DND-41 (cell line): ENCODE data around the gene CLDN15.
A peak's percentile ranks its signal among the peaks of the same experiment; 100 is the strongest.

Experiments used
- ATAC-seq: fragments of 200-7000 bp; cut with Tn5 transposase; 3 replicates; pipeline ENCODE4 v1.9.1; 2021; ENCODE audit warnings: low read depth; ENCODE audit not compliant: insufficient read depth
- DNase-seq: peaks from one replicate; pipeline ENCODE4 v3.0.0-alpha.2; 2020
- H2AFZ ChIP-seq: 2 replicates; pipeline ENCODE4 v1.6.0; 2012; ENCODE audit warnings: low read depth, low read length
- H3K27ac ChIP-seq: 2 replicates; pipeline ENCODE4 v1.5.1; 2012; ENCODE audit warnings: low read length, inconsistent platforms
- H3K27me3 ChIP-seq: fragments of 200-600 bp; sonication (generic); 2 replicates; pipeline ENCODE4 v1.6.0; 2012; ENCODE audit warnings: low read length, mild to moderate bottlenecking, inconsistent platforms; ENCODE audit not compliant: insufficient read depth, poor library complexity
- H3K36me3 ChIP-seq: 2 replicates; pipeline ENCODE4 v1.5.1; 2012; ENCODE audit warnings: low read length, inconsistent platforms; ENCODE audit not compliant: insufficient read depth
- H3K4me1 ChIP-seq: 2 replicates; pipeline ENCODE4 v1.5.1; 2012; ENCODE audit warnings: mild to moderate bottlenecking, low read length; ENCODE audit not compliant: insufficient read depth
- H3K4me2 ChIP-seq: 2 replicates; pipeline ENCODE4 v1.6.0; 2012; ENCODE audit warnings: mild to moderate bottlenecking, moderate library complexity, low read length, inconsistent platforms; ENCODE audit not compliant: insufficient read depth
- H3K4me3 ChIP-seq, 2 experiments: fragments of 200-600 bp in 1 of 2; shearing (Covaris generic) in 1 of 2; 2 replicates each; pipeline ENCODE4 v1.5.1; 2012 to 2016; ENCODE audit warnings: inconsistent platforms in 2 of 2, low read length in 2 of 2, mild to moderate bottlenecking in 2 of 2, low read depth in 1 of 2, moderate library complexity in 1 of 2
- H3K79me2 ChIP-seq: 2 replicates; pipeline ENCODE4 v1.6.0; 2012; ENCODE audit warnings: low read length, inconsistent platforms; ENCODE audit not compliant: insufficient read depth
- H3K9ac ChIP-seq: 2 replicates; pipeline ENCODE4 v1.6.0; 2012; ENCODE audit warnings: low read depth, mild to moderate bottlenecking, inconsistent platforms, low read length, moderate library complexity
- H3K9me3 ChIP-seq: 2 replicates; pipeline ENCODE4 v1.5.1; 2012; ENCODE audit warnings: low read length, moderate library complexity, mild to moderate bottlenecking, inconsistent platforms; ENCODE audit not compliant: insufficient read depth, severe bottlenecking
- H4K20me1 ChIP-seq: 2 replicates; pipeline ENCODE4 v1.6.0; 2012; ENCODE audit warnings: low read length; ENCODE audit not compliant: insufficient read depth
- EZH2 ChIP-seq: IDR thresholded peaks from 3 replicates; pipeline ENCODE4 v1.6.1; 2012; ENCODE audit warnings: borderline replicate concordance, low read depth, mild to moderate bottlenecking, moderate library complexity, low read length, inconsistent platforms; ENCODE audit not compliant: severe bottlenecking
- TF ChIP-seq, protein P1 (sequence below): IDR thresholded peaks from 2 replicates; pipeline ENCODE4 v1.5.1; 2012; ENCODE audit warnings: borderline replicate concordance, low read length, moderate library complexity, mild to moderate bottlenecking; ENCODE audit not compliant: poor library complexity, severe bottlenecking; ENCODE audit errors: extremely low read depth

The CLDN15 gene

DNA sequence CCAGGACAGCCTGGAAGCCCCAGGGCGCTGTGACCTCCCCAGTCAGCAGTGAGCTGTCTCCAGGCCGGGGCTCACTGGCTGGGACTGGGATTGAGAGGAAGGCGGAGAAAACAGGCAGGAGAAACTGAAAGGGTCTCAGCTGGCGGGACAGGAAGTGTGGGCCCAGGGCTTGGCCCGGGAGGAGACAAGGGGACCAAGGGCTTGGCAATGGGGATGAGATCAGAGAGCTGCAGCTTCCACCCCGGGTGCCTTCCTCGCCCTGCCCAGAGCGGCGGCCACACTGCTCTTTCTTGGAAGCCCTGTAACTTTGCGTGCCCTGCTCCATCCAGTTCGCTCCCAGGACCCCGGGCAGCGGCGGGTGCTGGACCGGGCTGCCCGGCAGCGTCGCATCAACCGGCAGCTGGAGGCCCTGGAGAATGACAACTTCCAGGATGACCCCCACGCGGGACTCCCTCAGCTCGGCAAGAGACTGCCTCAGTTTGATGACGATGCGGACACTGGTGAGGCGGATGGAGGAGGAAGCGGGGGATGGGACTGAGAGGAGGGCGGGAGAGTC lies 15.2 kb downstream of the CLDN15 start:
- H3K27ac ChIP-seq, result no peak overlapping the region
- TF ChIP-seq EZH2, result no peak
- TF ChIP-seq, protein P1, sequence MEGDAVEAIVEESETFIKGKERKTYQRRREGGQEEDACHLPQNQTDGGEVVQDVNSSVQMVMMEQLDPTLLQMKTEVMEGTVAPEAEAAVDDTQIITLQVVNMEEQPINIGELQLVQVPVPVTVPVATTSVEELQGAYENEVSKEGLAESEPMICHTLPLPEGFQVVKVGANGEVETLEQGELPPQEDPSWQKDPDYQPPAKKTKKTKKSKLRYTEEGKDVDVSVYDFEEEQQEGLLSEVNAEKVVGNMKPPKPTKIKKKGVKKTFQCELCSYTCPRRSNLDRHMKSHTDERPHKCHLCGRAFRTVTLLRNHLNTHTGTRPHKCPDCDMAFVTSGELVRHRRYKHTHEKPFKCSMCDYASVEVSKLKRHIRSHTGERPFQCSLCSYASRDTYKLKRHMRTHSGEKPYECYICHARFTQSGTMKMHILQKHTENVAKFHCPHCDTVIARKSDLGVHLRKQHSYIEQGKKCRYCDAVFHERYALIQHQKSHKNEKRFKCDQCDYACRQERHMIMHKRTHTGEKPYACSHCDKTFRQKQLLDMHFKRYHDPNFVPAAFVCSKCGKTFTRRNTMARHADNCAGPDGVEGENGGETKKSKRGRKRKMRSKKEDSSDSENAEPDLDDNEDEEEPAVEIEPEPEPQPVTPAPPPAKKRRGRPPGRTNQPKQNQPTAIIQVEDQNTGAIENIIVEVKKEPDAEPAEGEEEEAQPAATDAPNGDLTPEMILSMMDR, result no peak
- peaks cover 20% of the 10 kb centered on the region for H3K4me1 ChIP-seq
- peaks cover 13% of the 10 kb centered on the region for H4K20me1 ChIP-seq
- DNase-seq, result no peak
- no peak overlapping the region for H3K4me3 ChIP-seq
- H2AFZ ChIP-seq, result no peak overlapping the region
- H3K27me3 ChIP-seq, result no peaks in the 10 kb centered on the region
- H3K9me3 ChIP-seq, result no peaks in the 10 kb centered on the region
- H3K9ac ChIP-seq, result no peak overlapping the region
- peaks cover 39% of the 10 kb centered on the region for H3K79me2 ChIP-seq
- H3K4me2 ChIP-seq, result no peak overlapping the region
- ATAC-seq, result no peak
- H3K36me3 ChIP-seq, result peaks cover 41% of the 10 kb centered on the region

DNA sequence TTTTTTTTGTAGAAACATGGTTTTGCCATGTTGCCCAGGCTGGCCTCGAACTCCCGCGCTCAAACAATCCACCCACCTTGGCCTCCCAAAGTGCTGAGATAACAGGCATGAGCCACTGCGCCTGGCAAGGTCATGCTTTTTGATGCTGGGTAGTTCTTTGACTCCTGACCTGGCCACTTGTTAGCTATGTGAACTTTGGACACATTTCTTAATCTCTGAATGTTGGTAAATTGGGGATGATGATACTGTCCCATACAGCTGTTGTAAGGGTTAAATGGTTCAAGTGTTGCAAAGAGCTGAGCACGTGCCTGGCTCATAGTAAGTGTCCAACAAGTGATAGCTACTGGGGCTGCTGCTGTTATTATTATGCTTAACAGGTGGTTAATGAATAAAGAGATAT lies 17.3 kb downstream of the CLDN15 start:
- H3K36me3 ChIP-seq, result peaks cover 28% of the 10 kb centered on the region
- TF ChIP-seq, protein P1, result no peak
- no peak for TF ChIP-seq EZH2
- no peaks in the 10 kb centered on the region for H3K9me3 ChIP-seq
- peaks cover 34% of the 10 kb centered on the region for H3K4me1 ChIP-seq
- H3K4me2 ChIP-seq, result 0 out of 2 replicates have a peak overlapping the region, but pooled peaks have one; percentile 34
- DNase-seq, result no peak
- H3K9ac ChIP-seq, result 0 out of 2 replicates have a peak overlapping the region, but pooled peaks have one; percentile 6
- no peak overlapping the region for H2AFZ ChIP-seq
- peaks cover 43% of the 10 kb centered on the region for H3K79me2 ChIP-seq
- H3K27ac ChIP-seq, result no peak overlapping the region
- H3K27me3 ChIP-seq, result no peaks in the 10 kb centered on the region
- H3K4me3 ChIP-seq, result no peak overlapping the region
- peaks cover 13% of the 10 kb centered on the region for H4K20me1 ChIP-seq
- no peak for ATAC-seq

DNA sequence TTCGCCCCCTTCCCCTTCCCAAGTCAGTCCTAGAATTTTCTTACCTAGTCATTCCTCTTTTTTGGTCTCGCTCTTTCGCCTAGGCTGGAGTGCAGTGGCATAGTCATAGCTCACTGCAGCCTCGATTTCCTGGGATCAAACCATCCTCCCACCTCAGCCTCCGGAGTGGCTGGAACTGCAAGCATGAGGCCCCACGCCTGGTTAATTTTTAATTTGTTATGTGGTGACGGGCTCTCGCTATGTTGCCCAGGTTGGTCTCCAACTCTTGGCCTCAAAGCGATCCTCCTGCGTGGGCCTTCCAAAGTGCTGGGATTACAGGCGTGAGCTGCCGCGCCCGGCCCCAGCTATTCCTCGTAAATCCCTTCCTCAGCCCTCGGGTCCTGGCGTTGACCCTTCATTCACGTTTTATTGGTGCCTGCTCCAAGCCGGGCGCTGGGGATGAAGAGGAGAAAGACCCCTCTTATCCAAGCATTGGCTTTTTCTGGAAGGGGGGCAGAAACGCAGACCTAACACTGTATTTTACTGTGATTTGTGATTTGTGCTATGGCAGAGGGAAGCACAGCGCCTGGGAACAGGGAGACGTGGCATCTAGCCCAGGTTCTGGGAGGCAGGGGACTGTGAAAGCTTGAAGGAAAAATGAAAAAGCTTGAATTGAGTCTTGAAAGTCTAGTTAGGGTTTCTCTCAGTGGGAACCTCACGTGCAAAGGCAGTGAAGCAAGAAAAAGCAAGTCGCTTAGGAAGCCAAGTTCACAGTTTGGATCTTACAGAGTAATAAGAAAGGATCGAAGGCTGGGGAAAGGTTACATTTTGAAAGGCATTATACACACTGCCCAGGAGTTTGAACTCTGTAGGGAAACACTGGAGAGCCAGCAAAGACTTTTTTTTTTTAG lies 19.1 kb downstream of the CLDN15 start:
- peak overlapping the region; percentile 86 for H3K27ac ChIP-seq
- DNase-seq (no peak), ATAC-seq (peak; percentile 34)
- H4K20me1 ChIP-seq, result peaks cover 13% of the 10 kb centered on the region
- peak overlapping the region; percentile 87 for H2AFZ ChIP-seq
- H3K27me3 ChIP-seq, result no peaks in the 10 kb centered on the region
- TF ChIP-seq, protein P1, result no peak
- TF ChIP-seq EZH2, result no peak
- peak overlapping the region; percentile 76 to 85 for H3K4me3 ChIP-seq
- peaks cover 34% of the 10 kb centered on the region for H3K4me1 ChIP-seq
- peak overlapping the region; percentile 67 for H3K9ac ChIP-seq
- peaks cover 16% of the 10 kb centered on the region for H3K36me3 ChIP-seq
- no peaks in the 10 kb centered on the region for H3K9me3 ChIP-seq
- peaks cover 43% of the 10 kb centered on the region for H3K79me2 ChIP-seq
- peak overlapping the region; percentile 88 for H3K4me2 ChIP-seq
